Measurements from ENCODE around the gene LILRB3. TPM values are rescaled to one million over a fixed set of nuclear protein-coding genes. Genes with fewer than 3 reads are reported as not detected.
"Not testable (repeated sequence)": the region's sequence is repeated elsewhere in the genome, so short reads cannot be mapped to it uniquely, and the experiment has no call there.

Gene LILRB3
- 1 to 10 TPM in 3 of 4 donors, under 1 TPM in 1; 0.34 to 5.7 (median 2.9) TPM for total RNA-seq

DNA sequence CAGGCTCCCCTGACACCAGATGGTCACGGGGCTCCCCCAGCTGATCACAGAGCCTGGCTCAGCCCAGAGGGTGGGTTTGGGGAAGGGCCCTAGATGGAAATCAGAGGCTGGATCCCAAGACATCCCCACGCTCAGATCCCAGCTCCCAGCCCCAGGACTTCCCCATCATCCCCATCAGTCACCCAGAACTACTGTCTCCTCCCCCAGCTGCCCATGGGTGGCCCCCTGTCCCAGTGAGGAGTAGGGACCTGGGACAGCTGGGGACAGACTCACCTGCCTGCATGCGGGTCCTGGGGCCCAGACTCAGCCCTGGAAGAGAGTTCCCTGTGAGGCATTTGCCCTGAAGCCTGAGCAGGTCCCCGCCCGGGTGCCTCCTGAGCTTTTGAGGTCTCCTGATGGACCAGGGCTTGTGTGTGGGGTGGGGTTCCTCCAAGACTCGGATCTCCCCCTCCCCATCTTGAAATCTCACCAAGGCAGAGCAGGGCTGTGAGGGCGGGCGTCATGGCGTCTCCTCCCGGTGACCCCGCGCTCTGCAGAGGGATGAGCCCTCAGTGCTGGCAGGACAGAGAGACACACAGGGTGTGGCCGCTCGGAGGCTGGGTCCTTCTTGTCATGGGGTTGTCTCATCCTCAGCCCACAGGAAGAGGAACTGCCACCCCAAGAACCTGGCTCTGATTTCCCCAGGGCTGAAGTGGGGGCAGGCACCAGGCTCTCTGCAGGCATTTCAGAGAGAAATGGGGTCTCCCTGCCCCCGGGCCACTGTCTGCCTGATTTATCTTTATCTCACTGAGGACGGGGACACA is at the start of gene LILRB3:
LILRB3 (minus strand) TSS at position 534 of the 803 bp plus-strand sequence; CDS start at position 503, 31 bp downstream.
- peak within 1 kb of the TSS; percentile 14 for H3K4me3 ChIP-seq
- WGBS: 53% methylated on average over 11 of the region's 16 CpGs

DNA sequence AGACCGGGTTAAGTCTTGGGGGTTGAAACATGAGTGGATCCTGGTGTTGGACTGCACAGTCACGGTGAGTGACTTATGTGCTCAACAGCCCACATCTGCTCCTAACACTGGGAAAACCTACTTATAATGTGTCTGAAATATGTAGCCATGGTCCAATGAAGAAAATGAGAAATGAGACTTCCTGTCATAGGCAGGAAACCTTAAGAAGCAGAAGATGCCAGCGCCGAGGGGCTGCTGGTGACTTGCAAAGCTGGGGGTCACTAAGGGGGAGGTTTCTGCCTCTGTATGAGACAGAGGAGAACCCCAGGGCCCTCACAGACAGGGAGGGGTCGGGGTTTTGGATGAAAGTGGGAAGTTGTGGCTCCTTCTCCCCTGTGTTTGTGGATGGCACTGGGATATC is 49.4 kb upstream of the LILRB3 start:
- not testable (repeated sequence) for H3K9me3 ChIP-seq, H3K36me3 ChIP-seq, H3K4me3 ChIP-seq, H3K27ac ChIP-seq, H3K4me1 ChIP-seq
- 66% methylated on average over 5 of the region's 5 CpGs for WGBS
- DNase-seq (ENCODE audit: low spot score in 2 of 2): peak; percentile 26 to 42
- H3K27me3 ChIP-seq: peaks cover 31% of the 10 kb centered on the region

More for the DNA sequence above, at the start of gene LILRB3:
- H3K9me3 ChIP-seq, H3K36me3 ChIP-seq, H3K27ac ChIP-seq, H3K4me1 ChIP-seq: not testable (repeated sequence)
- peaks cover 21% of the 10 kb centered on the region for H3K27me3 ChIP-seq
- DNase-seq (ENCODE audit: low spot score in 2 of 2): peak; percentile 72 to 81

DNA sequence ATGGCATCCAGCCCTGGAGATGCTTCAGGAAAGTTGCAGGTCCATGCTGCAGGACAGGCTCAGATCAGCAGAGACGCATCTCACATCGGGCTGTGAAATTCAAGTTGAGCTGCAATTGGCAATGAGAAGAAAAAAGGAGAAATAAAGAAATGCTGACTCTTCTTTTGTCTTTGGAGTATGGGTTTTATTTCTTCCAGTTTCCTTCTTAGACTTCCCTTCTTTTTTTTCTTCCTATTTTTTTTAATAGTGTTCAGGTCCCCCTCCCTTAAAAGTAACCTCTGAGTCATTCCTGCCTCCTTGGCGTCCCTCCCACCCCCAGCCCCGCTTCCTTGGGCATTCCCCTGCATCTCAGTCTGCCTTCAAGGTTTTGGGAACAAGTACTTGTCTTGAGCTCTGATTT is 48.8 kb upstream of the LILRB3 start:
- H3K4me3 ChIP-seq, H3K4me1 ChIP-seq, H3K27ac ChIP-seq, H3K9me3 ChIP-seq, H3K36me3 ChIP-seq: not testable (repeated sequence)
- peaks cover 25% of the 10 kb centered on the region for H3K27me3 ChIP-seq
- WGBS: 53% methylated on average over 4 of the region's 4 CpGs
- DNase-seq (ENCODE audit: low spot score in 2 of 2): peak; percentile 45 to 47

DNA sequence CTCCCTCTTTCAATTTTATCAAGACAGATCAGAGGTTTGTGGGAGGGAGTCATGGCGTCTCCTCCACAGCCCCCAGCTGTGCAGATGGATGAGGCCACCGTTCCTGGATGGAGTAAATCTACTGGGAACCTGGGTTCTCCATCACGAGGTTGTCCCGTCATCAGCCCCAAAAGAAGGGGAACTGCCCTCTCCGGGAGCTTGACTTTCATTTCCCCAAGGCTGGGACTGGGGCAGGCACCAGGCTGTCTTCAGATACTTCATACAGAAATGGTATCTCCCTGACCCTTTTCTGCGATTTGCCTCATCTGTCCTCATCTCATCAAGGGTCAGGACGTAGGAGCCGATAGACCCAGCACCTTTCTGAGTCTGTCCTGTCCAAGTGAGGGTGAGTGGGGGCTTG is 48.3 kb upstream of the LILRB3 start:
- H3K4me3 ChIP-seq: no peak overlapping the region
- H3K27ac ChIP-seq: no peak overlapping the region
- peaks cover 22% of the 10 kb centered on the region for H3K27me3 ChIP-seq
- no peaks in the 10 kb centered on the region for H3K36me3 ChIP-seq
- DNase-seq (ENCODE audit: low spot score in 2 of 2): peak; percentile 56 to 75
- TF ChIP-seq EP300 (IDR thresholded peaks at IDR 0.05): no peak
- TF ChIP-seq, protein P1, sequence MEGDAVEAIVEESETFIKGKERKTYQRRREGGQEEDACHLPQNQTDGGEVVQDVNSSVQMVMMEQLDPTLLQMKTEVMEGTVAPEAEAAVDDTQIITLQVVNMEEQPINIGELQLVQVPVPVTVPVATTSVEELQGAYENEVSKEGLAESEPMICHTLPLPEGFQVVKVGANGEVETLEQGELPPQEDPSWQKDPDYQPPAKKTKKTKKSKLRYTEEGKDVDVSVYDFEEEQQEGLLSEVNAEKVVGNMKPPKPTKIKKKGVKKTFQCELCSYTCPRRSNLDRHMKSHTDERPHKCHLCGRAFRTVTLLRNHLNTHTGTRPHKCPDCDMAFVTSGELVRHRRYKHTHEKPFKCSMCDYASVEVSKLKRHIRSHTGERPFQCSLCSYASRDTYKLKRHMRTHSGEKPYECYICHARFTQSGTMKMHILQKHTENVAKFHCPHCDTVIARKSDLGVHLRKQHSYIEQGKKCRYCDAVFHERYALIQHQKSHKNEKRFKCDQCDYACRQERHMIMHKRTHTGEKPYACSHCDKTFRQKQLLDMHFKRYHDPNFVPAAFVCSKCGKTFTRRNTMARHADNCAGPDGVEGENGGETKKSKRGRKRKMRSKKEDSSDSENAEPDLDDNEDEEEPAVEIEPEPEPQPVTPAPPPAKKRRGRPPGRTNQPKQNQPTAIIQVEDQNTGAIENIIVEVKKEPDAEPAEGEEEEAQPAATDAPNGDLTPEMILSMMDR (IDR thresholded peaks at IDR 0.05): no peak
- no peak for TF ChIP-seq POLR2AphosphoS5 (IDR thresholded peaks at IDR 0.05)
- no peak for TF ChIP-seq POLR2A (IDR thresholded peaks at IDR 0.05)
- no peaks in the 10 kb centered on the region for H3K9me3 ChIP-seq
- no peaks in the 10 kb centered on the region for H3K4me1 ChIP-seq
- 86% methylated on average over 8 of the region's 8 CpGs for WGBS

DNA sequence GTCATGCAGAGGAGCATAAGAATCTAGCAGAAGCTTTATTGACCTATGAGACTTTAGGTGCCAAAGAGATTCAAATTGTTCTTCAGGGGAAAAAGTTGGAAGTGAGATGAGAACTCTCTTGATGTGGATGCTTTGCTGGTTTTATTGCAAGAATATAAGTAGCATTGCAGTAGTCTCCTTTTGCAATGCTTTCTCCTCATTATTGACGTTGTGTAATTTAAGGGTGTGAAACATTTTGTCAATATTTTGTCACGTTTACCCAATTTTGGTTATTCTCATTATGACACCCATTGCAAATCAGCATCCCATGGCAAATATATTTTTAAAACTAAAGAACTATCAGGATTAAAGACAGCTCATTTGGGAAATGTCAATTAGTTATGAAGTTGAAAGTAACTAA is 46.1 kb upstream of the LILRB3 start:
- H3K9me3 ChIP-seq: no peaks in the 10 kb centered on the region
- 55% methylated on average over 2 of the region's 2 CpGs for WGBS

DNA sequence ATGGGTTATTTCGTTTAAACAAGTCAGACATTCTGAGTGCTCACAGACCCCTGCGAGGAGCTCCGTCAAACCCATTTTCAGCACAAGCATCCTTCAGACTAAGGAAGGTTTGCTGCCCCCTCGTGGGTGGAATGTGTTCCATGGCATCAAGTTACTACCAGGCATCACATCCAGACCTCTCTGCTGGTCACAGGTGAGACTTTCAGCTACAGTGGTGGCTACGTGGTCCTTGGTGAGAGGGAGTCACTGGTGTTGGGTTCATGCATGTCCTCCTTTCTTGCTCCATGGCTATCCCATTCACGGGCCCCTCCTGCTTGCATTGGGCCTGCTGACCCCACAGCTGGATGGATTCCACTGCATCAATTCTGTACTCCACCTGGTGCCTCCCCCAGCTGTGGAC is 43.3 kb upstream of the LILRB3 start:
- H3K4me1 ChIP-seq: no peaks in the 10 kb centered on the region
- WGBS: 8% methylated on average over 5 of the region's 6 CpGs

More for the DNA sequence above, 46.1 kb upstream of the LILRB3 start:
- Histone ChIP-seq H3K27me3 (peaks cover 6% of the 10 kb centered on the region), H3K36me3 (no peaks in the 10 kb centered on the region), H3K4me3 (no peak overlapping the region), H3K27ac (no peak overlapping the region), H3K4me1 (no peaks in the 10 kb centered on the region)
- TF ChIP-seq POLR2AphosphoS5 (IDR thresholded peaks at IDR 0.05) (no peak), EP300 (IDR thresholded peaks at IDR 0.05) (no peak), POLR2A (IDR thresholded peaks at IDR 0.05) (no peak)
- TF ChIP-seq, protein P1 (IDR thresholded peaks at IDR 0.05): no peak
- DNase-seq (ENCODE audit: low spot score in 2 of 2): no peak

More for the DNA sequence above, 43.3 kb upstream of the LILRB3 start:
- Histone ChIP-seq H3K4me3 (no peak overlapping the region), H3K36me3 (no peaks in the 10 kb centered on the region), H3K27me3 (peaks cover 4% of the 10 kb centered on the region), H3K27ac (no peak overlapping the region), H3K9me3 (no peaks in the 10 kb centered on the region)
- DNase-seq (ENCODE audit: low spot score in 2 of 2): peak; percentile 64 to 86
- no peak for TF ChIP-seq POLR2A (IDR thresholded peaks at IDR 0.05)
- TF ChIP-seq, protein P1 (IDR thresholded peaks at IDR 0.05): peak in 1 of 2 donors; percentile 69
- TF ChIP-seq POLR2AphosphoS5 (IDR thresholded peaks at IDR 0.05): no peak

Data from suprapubic skin (tissue), 4 donors.